HEK293 (cell line): Measurements from ENCODE around the gene COMMD2.

ENCODE experiments used
- CTCF ChIP-seq: fragments of 450-650 bp; formaldehyde crosslinking; IDR thresholded peaks from 2 replicates; pipeline ENCODE4 v1.5.1; 2016; ENCODE audit warnings: missing biosample characterization, missing genetic modification characterization
- TRIM28 ChIP-seq: IDR thresholded peaks from 2 replicates; pipeline ENCODE4 v1.6.1; 2011; ENCODE audit warnings: low read length, control low read depth, borderline replicate concordance
- ZBTB11 ChIP-seq: fragments of 450-650 bp; formaldehyde crosslinking; conservative IDR thresholded peaks from 2 replicates; pipeline ENCODE4 v1.5.1; 2016; ENCODE audit warnings: low read depth, missing biosample characterization, missing genetic modification characterization
- ZBTB20 ChIP-seq: fragments of 450-650 bp; formaldehyde crosslinking; IDR thresholded peaks from 2 replicates; pipeline ENCODE4 v1.5.1; 2016; ENCODE audit warnings: missing biosample characterization, missing genetic modification characterization
- ZBTB49 ChIP-seq: fragments of 450-650 bp; formaldehyde crosslinking; IDR thresholded peaks from 2 replicates; pipeline ENCODE4 v1.5.1; 2016; ENCODE audit warnings: missing biosample characterization, missing genetic modification characterization, low read depth
- ZEB2 ChIP-seq: fragments of 450-650 bp; formaldehyde crosslinking; IDR thresholded peaks from 2 replicates; pipeline ENCODE4 v1.5.1; 2016; ENCODE audit warnings: missing biosample characterization, missing genetic modification characterization
- ZNF114 ChIP-seq: fragments of 450-650 bp; formaldehyde crosslinking; IDR thresholded peaks from 2 replicates; pipeline ENCODE4 v1.5.0; 2017; ENCODE audit warnings: missing biosample characterization, missing genetic modification characterization
- ZNF140 ChIP-seq: fragments of 450-650 bp; formaldehyde crosslinking; IDR thresholded peaks from 2 replicates; pipeline ENCODE4 v1.5.1; 2016; ENCODE audit warnings: missing biosample characterization, missing genetic modification characterization
- ZNF184 ChIP-seq: fragments of 450-650 bp; IDR thresholded peaks from 2 replicates; pipeline ENCODE4 v1.5.1; 2018; ENCODE audit warnings: missing biosample characterization, mild to moderate bottlenecking, missing genetic modification characterization
- ZNF311 ChIP-seq: fragments of 450-650 bp; formaldehyde crosslinking; IDR thresholded peaks from 2 replicates; pipeline ENCODE4 v1.5.1; 2017; ENCODE audit warnings: missing biosample characterization, missing genetic modification characterization, borderline replicate concordance
- ZNF596 ChIP-seq: fragments of 450-650 bp; IDR thresholded peaks from 2 replicates; pipeline ENCODE4 v1.5.0; 2018; ENCODE audit warnings: missing biosample characterization, mild to moderate bottlenecking, missing genetic modification characterization, moderate library complexity
- ZNF776 ChIP-seq: fragments of 450-650 bp; formaldehyde crosslinking; IDR thresholded peaks from 2 replicates; pipeline ENCODE4 v1.5.0; 2017; ENCODE audit warnings: missing biosample characterization, missing genetic modification characterization, borderline replicate concordance
- ZSCAN18 ChIP-seq: fragments of 450-650 bp; formaldehyde crosslinking; IDR thresholded peaks from 2 replicates; pipeline ENCODE4 v1.5.1; 2016; ENCODE audit warnings: missing biosample characterization, missing genetic modification characterization

GRCh38 chr3:149783576-149783975 lies 31.3 kb upstream of the COMMD2 start:
- TF ChIP-seq ZNF596 (tag by site-specific recombination) (no peak), ZNF140 (tag by site-specific recombination) (no peak), ZNF114 (no peak), ZBTB49 (tag by site-specific recombination) (no peak), ZBTB20 (tag by site-specific recombination) (no peak), ZNF311 (tag by site-specific recombination) (no peak), ZNF776 (no peak), CTCF (tag by site-specific recombination) (no peak), ZEB2 (tag by site-specific recombination) (no peak), ZNF184 (tag by site-specific recombination) (no peak), TRIM28 (no peak), ZSCAN18 (no peak), ZBTB11 (no peak)
